Loucy (cell line): ENCODE results near the gene AGAP1.

Source experiments
- H2AFZ ChIP-seq: fragments of 200-600 bp; sonication (generic); 2 replicates; pipeline ENCODE4 v1.6.0; 2016; ENCODE audit warnings: antibody characterized with exemption, mild to moderate bottlenecking, low read length, moderate library complexity
- H3F3A ChIP-seq: fragments of 200-600 bp; 2 replicates; pipeline ENCODE4 v1.6.0; 2016; ENCODE audit warnings: antibody characterized with exemption, low read depth, mild to moderate bottlenecking
- H3K27me3 ChIP-seq: fragments of 200-600 bp; sonication (generic); 2 replicates; pipeline ENCODE4 v1.6.1; 2014; ENCODE audit warnings: low read length, mild to moderate bottlenecking; ENCODE audit not compliant: insufficient read depth, poor library complexity, severe bottlenecking
- H3K36me3 ChIP-seq: fragments of 200-600 bp; sonication (generic); 2 replicates; pipeline ENCODE4 v1.6.1; 2016; ENCODE audit warnings: low read length; ENCODE audit not compliant: insufficient read depth
- H3K4me1 ChIP-seq: fragments of 200-600 bp; sonication (generic); 2 replicates; pipeline ENCODE4 v1.5.1; 2014; ENCODE audit warnings: low read length, mild to moderate bottlenecking; ENCODE audit not compliant: insufficient read depth, poor library complexity, severe bottlenecking
- H3K4me2 ChIP-seq: fragments of 200-600 bp; sonication (generic); 2 replicates; pipeline ENCODE4 v1.6.0; 2014; ENCODE audit warnings: antibody characterized with exemption, low read length, low read depth, mild to moderate bottlenecking; ENCODE audit not compliant: poor library complexity, severe bottlenecking
- H3K4me3 ChIP-seq: fragments of 200-600 bp; sonication (generic); 2 replicates; pipeline ENCODE4 v1.5.1; 2014; ENCODE audit warnings: low read length, mild to moderate bottlenecking, mixed read lengths; ENCODE audit not compliant: poor library complexity, severe bottlenecking
- H3K79me2 ChIP-seq: fragments of 200-600 bp; sonication (generic); 2 replicates; pipeline ENCODE4 v1.6.1; 2014; ENCODE audit warnings: low read length; ENCODE audit not compliant: insufficient read depth
- H3K9ac ChIP-seq: fragments of 200-600 bp; sonication (generic); 2 replicates; pipeline ENCODE4 v1.6.0; 2014; ENCODE audit warnings: mild to moderate bottlenecking, low read depth, low read length, moderate library complexity; ENCODE audit not compliant: poor library complexity, severe bottlenecking
- H3K9me2 ChIP-seq: fragments of 200-600 bp; sonication (generic); replicated peaks from 2 replicates; pipeline ENCODE4 v1.6.1; 2016; ENCODE audit warnings: low read depth, low read length, mixed read lengths
- H3K9me3 ChIP-seq: fragments of 200-600 bp; sonication (generic); 2 replicates; pipeline ENCODE4 v1.6.1; 2014; ENCODE audit warnings: mild to moderate bottlenecking, antibody characterized with exemption, low read length, low read depth; ENCODE audit not compliant: insufficient read depth
- H4K20me1 ChIP-seq: fragments of 200-600 bp; sonication (generic); 2 replicates; pipeline ENCODE4 v1.6.0; 2014; ENCODE audit warnings: antibody characterized with exemption, low read length, mild to moderate bottlenecking; ENCODE audit not compliant: insufficient read depth, poor library complexity, severe bottlenecking
- CTCF ChIP-seq: fragments of 200-600 bp; sonication (generic); conservative IDR thresholded peaks from 2 replicates; pipeline ENCODE4 v1.5.1; 2014; ENCODE audit warnings: mild to moderate bottlenecking, antibody characterized with exemption, low read length
- EZH2phosphoT487 ChIP-seq: fragments of 200-600 bp; IDR thresholded peaks from 2 replicates; pipeline ENCODE4 v1.6.1; 2018; ENCODE audit warnings: antibody characterized with exemption, mild to moderate bottlenecking, moderate library complexity, borderline replicate concordance

AGAP1 gene

GRCh38 chr2:235480614-235481013, 13.2 kb upstream of the AGAP1 start:
- Histone ChIP-seq H3F3A (no peaks in the 10 kb centered on the region), H4K20me1 (no peaks in the 10 kb centered on the region), H3K9me3 (no peaks in the 10 kb centered on the region; the same call in 1 of the 2 replicates), H3K4me3 (no peak overlapping the region), H3K9me2 (no peaks in the 10 kb centered on the region), H3K4me2 (no peak overlapping the region), H3K9ac (no peak overlapping the region), H3K4me1 (no peaks in the 10 kb centered on the region), H2AFZ (no peak overlapping the region), H3K79me2 (no peaks in the 10 kb centered on the region), H3K36me3 (no peaks in the 10 kb centered on the region), H3K27me3 (no peaks in the 10 kb centered on the region)
- TF ChIP-seq EZH2phosphoT487, result no peak
- TF ChIP-seq CTCF, result no peak

GRCh38 chr2:235483313-235483712, 10.5 kb upstream of the AGAP1 start:
- H4K20me1 ChIP-seq, result no peaks in the 10 kb centered on the region
- no peaks in the 10 kb centered on the region for H3F3A ChIP-seq
- H3K27me3 ChIP-seq, result no peaks in the 10 kb centered on the region
- H3K9me2 ChIP-seq, result no peaks in the 10 kb centered on the region
- no peak overlapping the region for H2AFZ ChIP-seq
- no peaks in the 10 kb centered on the region; the same call in 1 of the 2 replicates for H3K9me3 ChIP-seq
- H3K9ac ChIP-seq, result no peak overlapping the region
- H3K4me1 ChIP-seq, result no peaks in the 10 kb centered on the region
- H3K36me3 ChIP-seq, result no peaks in the 10 kb centered on the region
- H3K4me2 ChIP-seq, result no peak overlapping the region
- no peaks in the 10 kb centered on the region for H3K79me2 ChIP-seq
- no peak overlapping the region for H3K4me3 ChIP-seq
- TF ChIP-seq CTCF (no peak), EZH2phosphoT487 (no peak)

GRCh38 chr2:235485362-235485761, 8.5 kb upstream of the AGAP1 start:
- H3F3A ChIP-seq, result no peaks in the 10 kb centered on the region
- H3K4me2 ChIP-seq, result no peak overlapping the region
- H3K79me2 ChIP-seq, result no peaks in the 10 kb centered on the region
- TF ChIP-seq EZH2phosphoT487 (no peak), CTCF (no peak)
- no peaks in the 10 kb centered on the region for H3K27me3 ChIP-seq
- no peak overlapping the region for H2AFZ ChIP-seq
- H3K9me3 ChIP-seq, result no peaks in the 10 kb centered on the region; the same call in 1 of the 2 replicates
- no peak overlapping the region for H3K9ac ChIP-seq
- H3K9me2 ChIP-seq, result no peaks in the 10 kb centered on the region
- H3K4me3 ChIP-seq, result no peak overlapping the region
- H3K36me3 ChIP-seq, result no peaks in the 10 kb centered on the region
- H3K4me1 ChIP-seq, result no peaks in the 10 kb centered on the region
- no peaks in the 10 kb centered on the region for H4K20me1 ChIP-seq
